HepG2 (cell line): ENCODE data around the gene SHPK. TPM values are rescaled to one million over a fixed set of nuclear protein-coding genes. Genes with fewer than 3 reads are reported as not detected.

Experiments
- ARNT ChIP-seq: fragments of 450-650 bp; IDR thresholded peaks from 2 replicates; pipeline ENCODE4 v1.6.1; 2017
- ATF1 ChIP-seq: IDR thresholded peaks from 2 replicates; pipeline ENCODE4 v1.6.1; 2016; ENCODE audit warnings: mild to moderate bottlenecking, control low read depth
- HDAC1 ChIP-seq: sonication (generic); formaldehyde crosslinking; IDR thresholded peaks from 2 replicates; pipeline ENCODE4 v1.5.1; 2020; ENCODE audit warnings: mild to moderate bottlenecking, missing genetic modification reagents
- HOXA3 ChIP-seq: sonication (generic); formaldehyde crosslinking; IDR thresholded peaks from 2 replicates; pipeline ENCODE4 v1.5.0; 2020; ENCODE audit warnings: missing genetic modification reagents
- JUNB ChIP-seq: sonication (generic); formaldehyde crosslinking; IDR thresholded peaks from 2 replicates; pipeline ENCODE4 v1.8.0; 2022; ENCODE audit warnings: missing genetic modification reagents, mild to moderate bottlenecking, borderline replicate concordance
- KLF12 ChIP-seq: sonication (generic); formaldehyde crosslinking; IDR thresholded peaks from 2 replicates; pipeline ENCODE4 v1.4.0; 2020; ENCODE audit warnings: missing genetic modification reagents, borderline replicate concordance
- MED1 ChIP-seq: sonication (generic); formaldehyde crosslinking; IDR thresholded peaks from 2 replicates; pipeline ENCODE4 v1.4.0; 2020; ENCODE audit warnings: missing genetic modification reagents
- PCBP1 ChIP-seq: fragments of 200-400 bp; formaldehyde crosslinking; IDR thresholded peaks from 2 replicates; pipeline ENCODE4 v1.6.1; 2017; ENCODE audit warnings: mild to moderate bottlenecking, low read depth, low read length, borderline replicate concordance
- SSRP1 ChIP-seq: IDR thresholded peaks from 2 replicates; pipeline ENCODE4 v1.6.1; 2016; ENCODE audit warnings: control low read depth
- ZFY ChIP-seq: sonication (generic); formaldehyde crosslinking; IDR thresholded peaks from 2 replicates; pipeline ENCODE4 v1.4.0; 2020; ENCODE audit warnings: missing genetic modification reagents
- ZKSCAN8 ChIP-seq: IDR thresholded peaks from 2 replicates; pipeline ENCODE4 v1.6.1; 2016; ENCODE audit warnings: borderline replicate concordance, missing genetic modification reagents, missing compliant biosample characterization
- ZNF484 ChIP-seq: sonication (generic); formaldehyde crosslinking; IDR thresholded peaks from 2 replicates; pipeline ENCODE4 v1.5.1; 2020; ENCODE audit warnings: mild to moderate bottlenecking, low read depth, missing genetic modification reagents, borderline replicate concordance
- ZNF646 ChIP-seq: sonication (generic); formaldehyde crosslinking; IDR thresholded peaks from 2 replicates; pipeline ENCODE4 v1.9.0; 2021; ENCODE audit warnings: mild to moderate bottlenecking, missing genetic modification reagents
- polyA plus RNA-seq, 8 experiments: library from polyadenylated mRNA; depleted of rRNA in 3 of 8; stranded (reverse) in 7 of 8; unstranded in 1 of 8; fragments of >200 nt; fragmentation: Illumina TruSeq in 4 of 8; extraction: Trizol in 4 of 8; gene quantifications; 2 replicates each; pipeline versions ENCODE4 v1.2.1 to v1.2.3, GENCODE V29; 2011 to 2016; ENCODE audit warnings: low read depth in 4 of 8, missing spikeins in 1 of 8, mixed read lengths in 1 of 8; ENCODE audit not compliant: insufficient read depth in 1 of 8
- total RNA-seq, 5 experiments: library from RNA; depleted of rRNA; stranded (reverse); fragments of >200 nt; fragmentation: Illumina TruSeq; extraction: Trizol; gene quantifications; 2 replicates each; pipeline ENCODE4 v1.2.3, GENCODE V29; 2016; ENCODE audit warnings: low read depth in 1 of 5
- TF ChIP-seq, protein P1 (sequence below): sonication (generic); formaldehyde crosslinking; IDR thresholded peaks from 2 replicates; pipeline ENCODE4 v1.4.0; 2020; ENCODE audit warnings: mild to moderate bottlenecking, low read depth, missing genetic modification reagents
- TF ChIP-seq, protein P2 (sequence below): sonication (generic); formaldehyde crosslinking; IDR thresholded peaks from 2 replicates; pipeline ENCODE4 v1.5.0; 2020; ENCODE audit warnings: mild to moderate bottlenecking, missing genetic modification reagents, moderate library complexity
- TF ChIP-seq, protein P3 (sequence below): sonication (generic); formaldehyde crosslinking; IDR thresholded peaks from 2 replicates; pipeline ENCODE4 v1.4.0; 2020; ENCODE audit warnings: missing genetic modification reagents, mild to moderate bottlenecking, borderline replicate concordance

SHPK gene
- total and polyA plus RNA-seq, 2 of the 13 experiments (the other 11 are each of a cell fraction or from before 2014, with no cell fraction given), result 16.2 to 30.9 TPM

- TF ChIP-seq, protein P1, sequence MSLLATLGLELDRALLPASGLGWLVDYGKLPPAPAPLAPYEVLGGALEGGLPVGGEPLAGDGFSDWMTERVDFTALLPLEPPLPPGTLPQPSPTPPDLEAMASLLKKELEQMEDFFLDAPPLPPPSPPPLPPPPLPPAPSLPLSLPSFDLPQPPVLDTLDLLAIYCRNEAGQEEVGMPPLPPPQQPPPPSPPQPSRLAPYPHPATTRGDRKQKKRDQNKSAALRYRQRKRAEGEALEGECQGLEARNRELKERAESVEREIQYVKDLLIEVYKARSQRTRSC (CRISPR knock-in tag), result no peak
- no peak for TF ChIP-seq PCBP1
- no peak for TF ChIP-seq HDAC1 (CRISPR knock-in tag)
- TF ChIP-seq ZNF646 (CRISPR knock-in tag), result no peak
- TF ChIP-seq SSRP1 (CRISPR knock-in tag), result no peak
- no peak for TF ChIP-seq ATF1 (CRISPR knock-in tag)
- no peak for TF ChIP-seq ZNF484
- TF ChIP-seq KLF12 (CRISPR knock-in tag), result no peak
- no peak for TF ChIP-seq MED1 (CRISPR knock-in tag)
- no peak for TF ChIP-seq JUNB (CRISPR knock-in tag)
- TF ChIP-seq, protein P2, sequence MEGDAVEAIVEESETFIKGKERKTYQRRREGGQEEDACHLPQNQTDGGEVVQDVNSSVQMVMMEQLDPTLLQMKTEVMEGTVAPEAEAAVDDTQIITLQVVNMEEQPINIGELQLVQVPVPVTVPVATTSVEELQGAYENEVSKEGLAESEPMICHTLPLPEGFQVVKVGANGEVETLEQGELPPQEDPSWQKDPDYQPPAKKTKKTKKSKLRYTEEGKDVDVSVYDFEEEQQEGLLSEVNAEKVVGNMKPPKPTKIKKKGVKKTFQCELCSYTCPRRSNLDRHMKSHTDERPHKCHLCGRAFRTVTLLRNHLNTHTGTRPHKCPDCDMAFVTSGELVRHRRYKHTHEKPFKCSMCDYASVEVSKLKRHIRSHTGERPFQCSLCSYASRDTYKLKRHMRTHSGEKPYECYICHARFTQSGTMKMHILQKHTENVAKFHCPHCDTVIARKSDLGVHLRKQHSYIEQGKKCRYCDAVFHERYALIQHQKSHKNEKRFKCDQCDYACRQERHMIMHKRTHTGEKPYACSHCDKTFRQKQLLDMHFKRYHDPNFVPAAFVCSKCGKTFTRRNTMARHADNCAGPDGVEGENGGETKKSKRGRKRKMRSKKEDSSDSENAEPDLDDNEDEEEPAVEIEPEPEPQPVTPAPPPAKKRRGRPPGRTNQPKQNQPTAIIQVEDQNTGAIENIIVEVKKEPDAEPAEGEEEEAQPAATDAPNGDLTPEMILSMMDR (CRISPR knock-in tag), result peak; percentile 63
- TF ChIP-seq ARNT, result no peak
- peak; percentile 68 for TF ChIP-seq HOXA3 (CRISPR knock-in tag)
- TF ChIP-seq ZFY (CRISPR knock-in tag), result no peak
- no peak for TF ChIP-seq ZKSCAN8 (CRISPR knock-in tag)
- TF ChIP-seq, protein P3, sequence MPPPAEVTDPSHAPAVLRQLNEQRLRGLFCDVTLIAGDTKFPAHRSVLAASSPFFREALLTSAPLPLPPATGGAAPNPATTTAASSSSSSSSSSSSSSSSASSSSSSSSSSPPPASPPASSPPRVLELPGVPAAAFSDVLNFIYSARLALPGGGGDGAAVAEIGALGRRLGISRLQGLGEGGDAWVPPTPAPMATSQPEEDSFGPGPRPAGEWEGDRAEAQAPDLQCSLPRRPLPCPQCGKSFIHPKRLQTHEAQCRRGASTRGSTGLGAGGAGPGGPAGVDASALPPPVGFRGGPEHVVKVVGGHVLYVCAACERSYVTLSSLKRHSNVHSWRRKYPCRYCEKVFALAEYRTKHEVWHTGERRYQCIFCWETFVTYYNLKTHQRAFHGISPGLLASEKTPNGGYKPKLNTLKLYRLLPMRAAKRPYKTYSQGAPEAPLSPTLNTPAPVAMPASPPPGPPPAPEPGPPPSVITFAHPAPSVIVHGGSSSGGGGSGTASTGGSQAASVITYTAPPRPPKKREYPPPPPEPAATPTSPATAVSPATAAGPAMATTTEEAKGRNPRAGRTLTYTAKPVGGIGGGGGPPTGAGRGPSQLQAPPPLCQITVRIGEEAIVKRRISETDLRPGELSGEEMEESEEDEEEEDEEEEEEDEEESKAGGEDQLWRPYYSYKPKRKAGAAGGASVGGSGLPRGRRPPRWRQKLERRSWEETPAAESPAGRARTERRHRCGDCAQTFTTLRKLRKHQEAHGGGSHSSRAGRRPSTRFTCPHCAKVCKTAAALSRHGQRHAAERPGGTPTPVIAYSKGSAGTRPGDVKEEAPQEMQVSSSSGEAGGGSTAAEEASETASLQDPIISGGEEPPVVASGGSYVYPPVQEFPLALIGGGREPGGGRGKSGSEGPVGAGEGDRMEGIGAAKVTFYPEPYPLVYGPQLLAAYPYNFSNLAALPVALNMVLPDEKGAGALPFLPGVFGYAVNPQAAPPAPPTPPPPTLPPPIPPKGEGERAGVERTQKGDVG, result no peak
Observed at GRCh38 chr17:3602499-3602898, 33.6 kb downstream of the SHPK start (continued).
